Right cardiac atrium (tissue), 5 donors: ENCODE measurements around the gene BIN2. TPM values are rescaled to one million over a fixed set of nuclear protein-coding genes. Genes with fewer than 3 reads are reported as not detected.

Experiments
- ATAC-seq, 2 donors: fragments of 200-7000 bp; cut with Tn5 transposase; one replicate each; pipeline versions ENCODE4 v1.8.0 to v1.9.1; 2020; ENCODE audit warnings: moderate library complexity in 2 of 2, mild to moderate bottlenecking in 1 of 2
- DNase-seq, 3 donors: peaks; one replicate each; pipeline ENCODE4 v3.0.0-alpha.2; 2020
- H3K27ac ChIP-seq: one replicate; pipeline ENCODE4 v1.5.1; 2013; ENCODE audit warnings: mild to moderate bottlenecking, low read length, control low read depth, moderate library complexity
- H3K27me3 ChIP-seq: one replicate; pipeline ENCODE4 v1.6.1; 2013; ENCODE audit not compliant: control insufficient read depth, insufficient read depth
- H3K4me1 ChIP-seq: one replicate; pipeline ENCODE4 v1.6.1; 2013; ENCODE audit warnings: low read length; ENCODE audit not compliant: control insufficient read depth, insufficient read depth
- H3K4me3 ChIP-seq: one replicate; pipeline ENCODE4 v1.5.1; 2013; ENCODE audit warnings: low read length, control low read depth
- H3K9me3 ChIP-seq: one replicate; pipeline ENCODE4 v1.6.1; 2013; ENCODE audit warnings: low read length; ENCODE audit not compliant: control insufficient read depth
- WGBS: extraction: QIAGEN DNeasy Blood & Tissue Kit; methylation state at CpG from one replicate; pipeline ENCODE4 v1.1.7; 2013; 5-methylcytosine and 5-hydroxymethylcytosine counted together
- intact Hi-C, 4 donors: fragments of 100-400 bp; cut with DNase I; formaldehyde crosslinking; loops; one replicate each; pipeline versions ENCODE4 v1.11.0 to v1.14.0; 2022 to 2023
- long read RNA-seq, 4 donors: library from polyadenylated mRNA; unstranded; transcript quantifications; one replicate each; pipeline ENCODE4 v2.0.0, GENCODE V29; 2020 to 2021
- polyA plus RNA-seq: library from polyadenylated mRNA; stranded (reverse); fragments of 200-250 nt; gene quantifications from one replicate; pipeline ENCODE4 v1.2.3, GENCODE V29; 2013
- total RNA-seq, 4 donors: library from RNA; stranded (reverse); fragmentation: NEBNext Ultra II Directional; extraction: Animal tissue kit (Norgen Biotek cat#: 25700); gene quantifications; one replicate each; pipeline ENCODE4 v1.2.1, GENCODE V29; 2021
- donor health status: healthy with polysubstance abuse.
- donor health status: DM: no; HTN: yes; CAD: no.
- donor health status: DM: no; HTN: no; CAD: no.
- donor health status: DM: no; HTN: yes; CAD: no; lungs with severe emphysema.
- donor health status: DM: yes; HTN: yes; CAD: no.

BIN2 gene
- total RNA-seq (1 to 10 TPM; 2.5 to 4.5 (median 3.2) TPM), polyA plus RNA-seq (1.8 TPM)
- long read RNA-seq, donor 1, partial matches to known transcripts: 2 of 8 reads
- long read RNA-seq, donor 1, other reads (novel, unspliced or antisense): 3 of 8 reads
- long read RNA-seq, donor 2: 0 reads
- long read RNA-seq, donor 3, partial matches to known transcripts: 3 of 8 reads
- long read RNA-seq, donor 3, other reads (novel, unspliced or antisense): 2 of 8 reads
- long read RNA-seq, donor 4, partial matches to known transcripts: 0 of 1 reads
- long read RNA-seq, donor 4, other reads (novel, unspliced or antisense): 0 of 1 reads

- Histone ChIP-seq H3K27me3 (no peaks in the 10 kb centered on the region), H3K9me3 (no peaks in the 10 kb centered on the region), H3K4me1 (no peaks in the 10 kb centered on the region), H3K27ac (no peak within 1 kb of the TSS), H3K4me3 (peak within 1 kb of the TSS; percentile 2)
- intact Hi-C loops: no loop called here
- 86% methylated on average over 60 of the region's 60 CpGs for WGBS
- ATAC-seq: peak; percentile 60 to 64
- DNase-seq: peak; percentile 51 to 86 (median 85)
Measured at GRCh38 chr12:51323966-51324895, at the start of gene BIN2. Gene BIN2, minus strand, starts transcription at chr12:51324174. Its CDS starts 72 bp downstream, at chr12:51324102.

DNA sequence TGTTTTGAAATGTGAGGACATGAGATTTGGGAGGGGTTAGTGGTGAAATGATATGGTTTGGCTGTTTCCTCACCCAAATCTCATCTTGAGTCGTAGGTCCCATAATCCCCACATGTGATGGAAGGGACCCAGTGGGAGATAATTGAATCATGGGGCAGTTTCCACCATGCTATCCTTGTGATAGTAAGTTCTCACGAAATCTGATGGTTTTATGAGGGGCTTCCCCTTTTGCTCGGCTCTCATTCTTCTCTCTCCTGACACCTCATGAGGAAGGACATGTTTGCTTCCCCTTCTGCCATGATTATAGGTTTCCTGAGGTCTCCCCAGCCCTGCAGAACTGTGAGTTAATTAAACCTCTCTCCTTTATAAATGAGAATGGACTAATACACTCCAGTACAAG, 49.2 kb upstream of the BIN2 start:
- 69% methylated on average over 3 of the region's 3 CpGs for WGBS
- H3K4me3 ChIP-seq: no peak overlapping the region
- no peaks in the 10 kb centered on the region for H3K4me1 ChIP-seq
- no peak for ATAC-seq
- H3K27me3 ChIP-seq: no peaks in the 10 kb centered on the region
- intact Hi-C loops: no loop called here
- H3K27ac ChIP-seq: no peak overlapping the region
- H3K9me3 ChIP-seq: no peaks in the 10 kb centered on the region
- DNase-seq: no peak

- Histone ChIP-seq H3K4me1 (no peaks in the 10 kb centered on the region), H3K9me3 (no peaks in the 10 kb centered on the region), H3K27me3 (no peaks in the 10 kb centered on the region), H3K27ac (no peak overlapping the region), H3K4me3 (no peak overlapping the region)
- DNase-seq (no peak), ATAC-seq (no peak)
- 84% methylated on average over 2 of the region's 2 CpGs for WGBS
- intact Hi-C loops: no loop called here
Measured at GRCh38 chr12:51372021-51372420, 48.0 kb upstream of the BIN2 start.

DNA sequence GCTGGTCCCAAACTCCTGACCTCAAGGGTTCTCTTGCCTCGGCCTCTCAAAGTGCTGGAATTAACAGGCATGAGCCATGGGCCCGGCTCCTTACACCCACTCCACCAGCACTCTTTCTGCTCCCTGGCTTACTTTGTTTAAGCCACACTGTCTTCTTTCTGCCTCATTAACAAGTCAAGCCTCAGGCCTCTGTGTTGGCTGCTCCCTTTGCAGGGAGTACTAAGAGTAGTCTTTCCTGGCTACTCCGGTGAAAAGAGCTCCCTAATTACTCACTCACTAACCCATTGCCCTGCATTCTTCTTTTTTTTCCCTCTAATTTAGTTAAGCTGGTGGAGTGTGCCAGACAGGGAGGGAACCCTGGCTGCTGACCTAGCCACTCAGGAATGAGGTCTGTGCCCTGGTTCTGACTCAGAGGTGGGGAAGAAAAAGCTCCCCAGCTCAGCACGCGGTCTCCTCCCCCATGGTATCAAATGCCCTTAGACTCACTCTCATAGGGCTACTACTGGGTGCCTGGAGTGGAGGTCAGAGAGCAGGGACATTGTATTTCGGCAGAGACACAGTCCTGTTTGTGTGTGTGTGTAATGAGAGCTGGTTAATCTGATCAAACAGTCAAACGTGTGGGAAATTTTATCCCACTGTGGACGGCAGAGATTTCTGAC, 47.5 kb upstream of the BIN2 start:
- no peak overlapping the region for H3K27ac ChIP-seq

GRCh38 chr12:51370667-51371066, 46.7 kb upstream of the BIN2 start:
- DNase-seq: no peak
- no peaks in the 10 kb centered on the region for H3K27me3 ChIP-seq
- intact Hi-C loops: no loop called here
- no peaks in the 10 kb centered on the region for H3K9me3 ChIP-seq
- WGBS: 96% methylated on average over 9 of the region's 9 CpGs
- no peak overlapping the region for H3K27ac ChIP-seq
- no peak for ATAC-seq
- H3K4me1 ChIP-seq: no peaks in the 10 kb centered on the region
- H3K4me3 ChIP-seq: no peak overlapping the region

More for the DNA sequence above, 47.5 kb upstream of the BIN2 start:
- ATAC-seq: peak; percentile 89
- H3K27me3 ChIP-seq: no peaks in the 10 kb centered on the region
- peak; percentile 62 to 75 (median 72) for DNase-seq
- 40% methylated on average over 8 of the region's 8 CpGs for WGBS
- no peak overlapping the region for H3K4me3 ChIP-seq
- no peaks in the 10 kb centered on the region for H3K9me3 ChIP-seq
- intact Hi-C loops: no loop called here
- H3K4me1 ChIP-seq: no peaks in the 10 kb centered on the region

- no peak overlapping the region for H3K4me3 ChIP-seq
- 84% methylated on average over 4 of the region's 4 CpGs for WGBS
- no peak overlapping the region for H3K27ac ChIP-seq
- ATAC-seq (no peak), DNase-seq (no peak)
- no peaks in the 10 kb centered on the region for H3K27me3 ChIP-seq
- intact Hi-C loops: no loop called here
- no peaks in the 10 kb centered on the region for H3K4me1 ChIP-seq
- H3K9me3 ChIP-seq: no peaks in the 10 kb centered on the region
Measured at GRCh38 chr12:51369581-51369980, 45.6 kb upstream of the BIN2 start.

DNA sequence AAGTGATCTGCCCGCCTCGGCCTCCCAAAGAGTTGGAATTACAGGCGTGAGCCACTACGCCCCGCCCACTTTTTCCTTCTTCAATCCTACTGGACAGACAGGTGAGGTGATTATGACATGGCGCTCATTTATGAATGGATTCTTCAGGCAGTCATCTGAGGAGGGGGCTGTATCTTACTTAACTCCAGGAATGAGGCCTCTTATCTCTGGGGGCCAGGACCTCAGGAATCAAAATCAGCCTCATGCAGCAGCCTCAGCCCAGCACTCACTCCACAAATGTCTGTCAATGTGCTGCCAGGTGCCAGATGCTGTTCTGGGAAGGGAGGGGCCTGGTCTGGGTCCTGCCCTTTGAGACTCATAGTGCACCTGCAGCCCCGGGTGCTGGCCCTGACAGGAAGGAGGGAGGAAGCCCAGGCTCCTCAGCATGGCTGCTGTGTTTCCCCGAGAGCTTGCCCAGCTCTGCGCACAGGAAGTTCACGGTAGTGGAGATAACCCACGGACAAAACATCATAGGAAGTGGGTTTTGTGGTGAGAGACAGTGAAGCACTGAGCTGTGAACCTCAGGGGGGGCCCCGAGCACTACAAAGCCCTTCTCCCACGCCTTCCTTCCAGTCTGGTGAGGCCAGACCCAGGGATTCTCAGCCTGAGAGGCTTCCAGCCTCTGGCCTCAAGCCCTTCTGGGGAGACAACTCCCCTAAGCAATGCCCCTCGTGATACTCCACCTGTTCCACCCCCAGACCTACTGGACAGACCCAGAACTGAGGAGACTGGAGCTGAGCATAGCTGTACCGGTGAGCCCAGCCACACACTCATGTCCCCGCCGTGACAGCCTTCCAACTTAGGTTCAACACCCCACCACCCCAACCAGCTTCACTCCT, 44.9 kb upstream of the BIN2 start:
- Histone ChIP-seq H3K27me3 (no peaks in the 10 kb centered on the region), H3K4me1 (no peaks in the 10 kb centered on the region), H3K9me3 (no peaks in the 10 kb centered on the region), H3K27ac (no peak overlapping the region), H3K4me3 (no peak overlapping the region)
- intact Hi-C loops: no loop called here
- WGBS: 54% methylated on average over 17 of the region's 17 CpGs
- DNase-seq (peak in 2 of 3 donors; percentile 54 to 60), ATAC-seq (peak; percentile 37 to 53)

DNA sequence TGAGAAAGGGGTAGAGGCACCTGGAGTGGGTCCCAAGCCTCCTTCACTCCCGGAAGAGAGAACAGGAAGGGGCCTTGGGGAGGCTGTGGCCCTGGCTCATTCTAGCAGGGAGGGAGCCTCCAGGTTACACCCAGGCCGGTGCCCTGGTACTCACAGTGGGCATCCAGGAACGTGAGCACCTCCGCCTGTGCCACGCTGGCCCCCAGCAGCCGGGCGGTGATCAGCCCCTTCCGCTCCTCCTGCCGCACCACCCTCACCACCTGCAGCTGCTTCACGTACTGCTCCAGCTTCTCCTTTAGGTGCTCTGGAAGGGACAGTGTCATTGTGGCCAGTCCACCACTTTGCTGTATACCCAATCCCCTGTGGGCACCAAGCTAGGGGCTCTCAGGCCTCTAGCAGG, 41.3 kb upstream of the BIN2 start:
- WGBS: 95% methylated on average over 10 of the region's 10 CpGs
- intact Hi-C loops: no loop called here
- ATAC-seq: no peak

DNA sequence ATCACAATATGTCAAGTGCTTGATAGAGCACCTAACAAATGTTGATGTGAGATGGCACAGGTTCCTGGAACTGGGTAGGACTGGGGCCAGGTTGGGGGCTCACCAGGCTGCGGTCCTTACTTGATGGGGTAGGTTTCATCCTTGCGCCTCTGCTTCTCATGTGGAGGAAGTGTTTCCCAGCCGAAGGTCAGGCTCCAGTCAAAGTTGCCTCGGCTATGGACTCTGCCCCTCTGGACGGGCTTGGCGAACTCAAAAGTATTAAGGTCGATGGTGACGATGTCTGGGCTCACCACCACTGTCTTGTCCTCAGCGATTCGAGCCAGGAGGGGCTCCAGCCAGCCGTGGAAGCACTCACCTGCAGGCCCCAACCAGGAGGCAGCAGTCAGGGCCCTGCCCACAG, 40.0 kb upstream of the BIN2 start:
- intact Hi-C loops: no loop called here
- no peak for ATAC-seq
- Histone ChIP-seq H3K4me3 (no peak overlapping the region), H3K9me3 (no peaks in the 10 kb centered on the region), H3K4me1 (no peaks in the 10 kb centered on the region), H3K27ac (no peak overlapping the region), H3K27me3 (no peaks in the 10 kb centered on the region)
- WGBS: 89% methylated on average over 11 of the region's 11 CpGs
- no peak for DNase-seq

More for the DNA sequence above, 41.3 kb upstream of the BIN2 start:
- Histone ChIP-seq H3K27me3 (no peaks in the 10 kb centered on the region), H3K27ac (no peak overlapping the region), H3K4me3 (no peak overlapping the region), H3K4me1 (no peaks in the 10 kb centered on the region), H3K9me3 (no peaks in the 10 kb centered on the region)
- no peak for DNase-seq

GRCh38 chr12:51362747-51363342, 38.9 kb upstream of the BIN2 start:
- intact Hi-C loops: no loop called here
- WGBS: 64% methylated on average over 2 of the region's 2 CpGs

More at GRCh38 chr12:51362747-51363342, 38.9 kb upstream of the BIN2 start:
- Histone ChIP-seq H3K9me3 (no peaks in the 10 kb centered on the region), H3K4me3 (no peak overlapping the region), H3K27me3 (no peaks in the 10 kb centered on the region), H3K27ac (no peak overlapping the region), H3K4me1 (no peaks in the 10 kb centered on the region)
- DNase-seq (no peak), ATAC-seq (no peak)
